PC-9 (cell line): ENCODE data around the gene YAP1.

Experiments used
- CTCF ChIP-seq: fragments of 200-600 bp; sonication (generic); conservative IDR thresholded peaks from 2 replicates; pipeline ENCODE4 v1.6.1; 2017; ENCODE audit warnings: mixed run types, antibody characterized with exemption, mild to moderate bottlenecking, moderate library complexity
- EZH2 ChIP-seq: fragments of 200-600 bp; sonication (generic); IDR thresholded peaks from 2 replicates; pipeline ENCODE4 v1.8.0; 2017; ENCODE audit warnings: antibody characterized with exemption, low read depth

GRCh38 chr11:102064316-102064715 lies 45.9 kb upstream of the YAP1 start:
- TF ChIP-seq EZH2 (no peak), CTCF (no peak)
